ENCODE results near the gene TBX20.

Gene TBX20, protein sequence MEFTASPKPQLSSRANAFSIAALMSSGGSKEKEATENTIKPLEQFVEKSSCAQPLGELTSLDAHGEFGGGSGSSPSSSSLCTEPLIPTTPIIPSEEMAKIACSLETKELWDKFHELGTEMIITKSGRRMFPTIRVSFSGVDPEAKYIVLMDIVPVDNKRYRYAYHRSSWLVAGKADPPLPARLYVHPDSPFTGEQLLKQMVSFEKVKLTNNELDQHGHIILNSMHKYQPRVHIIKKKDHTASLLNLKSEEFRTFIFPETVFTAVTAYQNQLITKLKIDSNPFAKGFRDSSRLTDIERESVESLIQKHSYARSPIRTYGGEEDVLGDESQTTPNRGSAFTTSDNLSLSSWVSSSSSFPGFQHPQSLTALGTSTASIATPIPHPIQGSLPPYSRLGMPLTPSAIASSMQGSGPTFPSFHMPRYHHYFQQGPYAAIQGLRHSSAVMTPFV

GRCh38 chr7:35253710-35254495, at the start of gene TBX20:
TBX20 (minus strand) TSS chr7:35254100; CDS start chr7:35253620, 480 bp downstream.
- DNase-seq (ENCODE audit: low read depth in 2 of 2) = no peak

DNA sequence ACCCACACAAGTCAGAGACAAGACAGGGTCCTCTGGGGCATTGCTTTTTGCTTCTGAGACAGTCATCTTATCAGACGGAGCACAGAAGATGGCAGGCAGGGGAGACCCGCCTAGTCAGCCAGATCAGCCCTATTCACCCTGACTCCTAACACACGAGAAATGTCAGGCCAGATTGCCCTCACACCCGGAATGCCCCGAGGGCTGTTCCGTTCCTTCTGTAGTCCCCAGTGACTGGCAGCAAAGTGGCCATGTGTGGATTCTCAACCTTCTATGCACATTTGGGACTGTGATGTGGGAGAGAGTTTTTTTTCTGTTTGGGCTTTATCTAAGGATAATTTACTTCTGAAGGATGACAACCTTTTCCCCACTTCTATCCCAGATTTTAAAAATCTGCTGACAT, 35.5 kb upstream of the TBX20 start:
- no peak for DNase-seq (ENCODE audit: low read depth in 2 of 2)

GRCh38 chr7:35286986-35287385, 33.1 kb upstream of the TBX20 start:
- DNase-seq (ENCODE audit: low read depth in 2 of 2) = no peak

- no peak for DNase-seq (ENCODE audit: low read depth in 2 of 2)
These were observed 32.5 kb upstream of the TBX20 start for GRCh38 chr7:35286422-35286821.

DNA sequence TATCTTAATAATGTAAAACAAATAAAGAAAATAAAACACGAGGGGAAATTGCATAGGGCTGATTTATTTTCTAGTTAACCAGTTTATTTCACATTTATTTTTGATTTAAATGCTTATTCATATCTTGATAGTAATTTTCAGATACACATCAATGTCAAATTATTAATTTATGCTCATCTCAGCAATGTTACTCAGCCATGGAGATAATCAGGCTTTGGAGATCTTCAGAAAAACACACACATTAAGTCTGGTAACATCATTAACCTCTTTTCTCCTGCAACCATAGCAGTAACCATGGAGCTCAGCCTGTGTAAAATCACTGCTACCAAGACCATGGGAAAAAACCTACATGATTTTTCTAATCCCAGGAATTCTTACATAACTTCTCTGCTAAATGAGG, 31.9 kb upstream of the TBX20 start:
- DNase-seq (ENCODE audit: low read depth in 2 of 2) = no peak

- DNase-seq (ENCODE audit: low read depth in 2 of 2) = no peak
These were observed 27.0 kb upstream of the TBX20 start for GRCh38 chr7:35280902-35281301.

GRCh38 chr7:35277359-35277758, 23.5 kb upstream of the TBX20 start:
- DNase-seq (ENCODE audit: low read depth in 2 of 2) = no peak

DNA sequence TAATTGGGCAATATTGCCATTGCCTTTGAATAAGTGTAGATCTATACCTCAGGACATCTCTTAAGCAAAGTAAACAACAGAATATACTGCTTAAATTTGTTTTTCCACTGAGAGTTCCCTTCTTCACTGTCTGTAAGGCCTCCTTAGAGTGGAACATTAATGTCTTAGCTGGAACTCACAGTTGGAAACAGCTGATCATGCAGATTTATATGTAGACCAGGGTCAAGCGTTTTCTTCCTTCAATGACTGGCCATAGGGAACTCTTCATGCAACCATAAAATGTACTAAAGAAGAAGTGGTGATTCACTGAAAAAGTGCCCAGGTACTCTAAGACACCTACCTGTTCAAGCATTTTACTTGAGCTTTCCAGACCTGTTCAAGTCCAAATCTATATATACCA, 18.3 kb upstream of the TBX20 start:
- DNase-seq (ENCODE audit: low read depth in 2 of 2) = no peak

DNA sequence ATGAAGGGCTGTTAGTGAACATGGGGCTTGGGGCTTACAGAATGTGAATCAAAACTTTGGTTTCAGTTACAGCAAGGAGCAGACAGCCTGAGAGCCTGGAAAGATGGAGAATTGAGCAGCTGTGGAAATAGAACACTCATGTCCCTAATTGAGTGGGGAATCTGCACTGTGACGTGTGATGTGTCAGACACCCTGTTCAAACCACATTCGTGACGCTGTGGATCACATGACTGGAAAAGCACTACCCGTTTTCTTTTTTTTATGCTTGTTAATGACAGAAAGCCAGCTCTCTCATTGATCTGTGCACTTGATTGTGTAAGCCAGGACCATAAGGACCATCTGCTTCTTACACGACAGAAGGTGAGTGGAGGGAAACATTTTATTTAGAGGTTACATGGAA, 15.1 kb upstream of the TBX20 start:
- DNase-seq (ENCODE audit: low read depth in 2 of 2) = no peak

DNA sequence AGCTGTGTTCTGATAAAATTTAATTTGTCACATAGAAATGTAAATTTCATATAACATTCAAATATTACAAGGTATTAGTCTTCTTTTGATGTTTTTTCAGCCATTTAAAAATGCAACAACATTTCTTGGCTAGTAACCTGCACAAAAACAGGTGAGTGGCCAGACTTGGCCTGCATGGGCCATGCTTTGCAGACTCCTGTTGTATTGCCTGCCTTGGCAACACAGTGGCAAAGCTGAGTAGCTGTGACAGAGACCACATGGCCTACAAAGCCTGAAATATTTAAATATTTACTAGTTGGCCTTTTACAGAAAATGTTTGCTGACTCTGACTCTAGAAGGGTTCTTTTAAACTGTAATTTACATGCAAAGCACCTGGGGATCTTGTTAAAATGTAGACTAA, 13.5 kb upstream of the TBX20 start:
- DNase-seq (ENCODE audit: low read depth in 2 of 2) = no peak

- no peak for DNase-seq (ENCODE audit: low read depth in 2 of 2)
These were observed 9.5 kb upstream of the TBX20 start for GRCh38 chr7:35263396-35263795.

DNA sequence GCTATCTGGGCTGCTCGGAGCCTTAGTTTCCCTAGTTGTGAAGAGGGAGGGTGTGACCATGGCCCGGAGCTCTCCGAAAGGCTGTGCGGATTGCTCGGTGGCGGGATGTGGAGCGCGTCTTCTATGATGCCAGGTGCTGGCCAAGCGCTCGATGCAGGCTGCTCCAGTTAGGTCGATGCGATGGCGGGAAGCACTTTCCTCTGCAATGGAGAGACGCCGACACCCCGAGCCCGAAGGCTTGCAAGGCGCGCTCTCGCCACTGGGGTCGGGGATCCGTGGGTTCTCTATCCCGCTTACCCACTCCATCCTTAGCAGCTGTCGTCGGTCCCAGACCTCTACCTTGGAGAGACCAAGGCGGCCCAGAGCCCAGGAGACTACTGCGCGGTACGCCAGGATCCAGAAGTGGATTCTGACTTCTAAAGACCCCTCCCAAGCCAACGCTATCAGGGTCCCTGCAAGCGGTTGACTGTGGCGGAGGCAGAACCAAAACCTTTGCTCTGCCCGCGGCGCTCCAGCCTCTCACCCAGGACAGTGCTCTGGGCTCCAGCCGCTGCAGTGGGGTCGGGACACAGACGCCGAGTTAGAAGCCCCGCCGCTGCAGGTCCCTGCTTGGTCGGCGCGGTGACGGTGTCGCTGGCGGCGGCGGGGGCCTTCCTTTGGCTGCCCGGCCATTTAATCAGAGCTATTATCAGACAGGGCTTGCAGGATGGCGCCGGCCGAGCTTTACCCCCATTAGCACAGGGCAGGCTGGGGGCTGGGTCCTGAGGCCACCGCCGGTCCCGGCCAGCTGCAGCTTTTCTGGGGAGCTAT, 7.8 kb upstream of the TBX20 start:
- DNase-seq (ENCODE audit: low read depth in 2 of 2) = no peak

- DNase-seq (ENCODE audit: low read depth in 2 of 2) = no peak
These were observed 7.1 kb upstream of the TBX20 start for GRCh38 chr7:35261041-35261440.

DNA sequence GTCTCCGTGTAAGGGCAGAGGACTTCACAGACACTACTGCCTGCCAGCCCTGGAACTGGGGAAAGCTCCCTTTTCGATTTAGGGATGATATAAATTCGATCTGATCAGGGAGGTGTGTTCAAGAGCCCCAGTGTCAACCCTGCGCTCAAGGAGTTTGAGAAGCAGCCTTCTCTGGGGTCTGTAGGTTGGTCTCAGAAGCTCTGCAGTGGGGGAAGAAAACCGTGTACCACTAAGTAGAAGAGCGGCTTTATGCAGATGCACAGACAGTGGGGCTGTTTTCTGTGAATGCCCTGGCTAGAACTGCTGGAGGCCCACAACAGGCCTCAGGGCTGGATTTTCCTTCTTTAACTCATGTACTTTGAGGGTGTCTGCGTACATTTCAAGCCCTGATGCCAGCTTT, 6.3 kb upstream of the TBX20 start:
- DNase-seq (ENCODE audit: low read depth in 2 of 2) = no peak

DNA sequence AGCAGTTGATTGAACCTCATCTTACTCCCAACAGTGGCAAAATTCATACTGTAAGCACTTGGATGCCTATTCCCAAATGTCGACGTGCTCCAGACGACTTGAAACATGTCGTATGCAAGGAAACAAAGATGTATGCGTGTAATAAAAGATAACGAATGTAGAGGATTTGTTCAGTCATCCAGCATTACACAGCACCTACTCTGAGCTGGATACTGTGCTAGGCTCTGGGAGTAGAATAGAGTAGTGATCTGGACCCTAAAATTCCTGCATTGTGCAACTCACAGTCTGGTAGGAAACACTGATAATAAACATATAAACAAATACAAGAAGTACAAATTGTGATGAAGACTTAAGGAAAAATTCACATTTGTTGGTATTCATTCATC, 5.6 kb upstream of the TBX20 start:
- no peak for DNase-seq (ENCODE audit: low read depth in 2 of 2)

DNA sequence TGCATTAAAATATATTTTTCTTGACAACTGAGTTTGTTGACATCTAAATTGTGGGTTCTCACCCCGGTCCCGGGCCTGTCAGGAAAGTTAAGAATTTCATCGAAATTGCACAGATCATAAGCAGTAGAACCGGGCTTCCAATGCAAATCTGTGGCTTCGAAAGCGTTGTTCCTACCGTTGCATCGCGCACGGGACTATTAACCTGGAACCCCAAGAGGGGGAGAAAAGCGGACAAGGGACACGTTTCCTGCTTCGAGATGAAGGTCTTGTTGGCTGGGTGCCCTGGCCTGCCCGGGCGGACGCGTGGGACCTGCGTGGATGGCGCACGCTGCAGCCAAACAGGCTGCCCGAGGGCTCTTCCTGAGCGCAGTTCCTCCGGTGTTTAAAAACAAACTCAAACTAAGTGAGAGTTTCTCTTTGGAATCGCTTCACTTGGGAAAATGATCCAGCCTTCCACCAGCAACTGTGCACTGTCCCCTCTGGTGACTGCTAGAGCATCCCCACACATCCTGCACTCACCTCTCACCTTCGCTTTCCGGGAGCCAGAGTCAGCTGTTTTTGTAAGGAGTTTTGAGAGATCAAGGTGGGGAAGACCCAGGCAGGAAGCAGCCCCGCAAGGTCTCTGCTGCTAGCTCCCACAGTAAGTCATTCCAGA, 5.1 kb upstream of the TBX20 start:
- DNase-seq (ENCODE audit: low read depth in 2 of 2) = no peak

DNA sequence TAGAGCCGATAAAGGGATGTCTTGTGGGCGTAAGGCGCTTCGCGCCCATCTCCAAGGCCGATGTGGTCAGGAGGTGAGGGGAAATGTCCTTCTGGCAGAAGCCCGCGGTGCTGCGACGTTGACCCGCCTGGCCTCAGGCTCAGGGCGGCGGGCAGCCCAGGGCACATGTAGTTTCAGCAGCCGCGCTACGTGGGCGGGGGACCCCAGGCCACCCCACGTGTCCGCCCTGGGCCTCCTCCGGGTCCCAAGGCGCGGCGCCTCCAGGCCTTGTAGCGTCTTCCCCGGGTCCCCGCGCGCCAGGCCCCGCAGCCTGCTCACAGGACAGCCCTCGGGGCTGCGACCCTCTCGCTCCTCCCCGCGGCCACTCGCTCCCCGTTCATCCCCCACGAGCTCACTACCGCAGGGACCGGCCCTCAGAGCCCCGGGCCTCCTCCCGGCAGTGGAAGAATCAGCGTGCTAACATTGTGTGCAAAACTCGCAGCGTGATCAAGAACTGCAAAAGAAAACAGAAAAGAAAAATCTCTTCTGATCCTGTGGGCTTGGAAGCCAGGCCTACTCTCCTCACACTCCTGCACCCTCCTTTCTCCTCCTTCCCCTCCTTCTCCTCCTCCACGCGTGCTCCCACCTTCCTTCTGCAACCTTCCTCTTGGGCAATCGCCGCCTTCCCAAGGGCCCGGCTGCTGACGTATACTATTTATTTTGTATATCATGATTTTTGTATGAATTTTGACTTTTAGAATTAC, 4.4 kb upstream of the TBX20 start:
- DNase-seq (ENCODE audit: low read depth in 2 of 2) = no peak

- DNase-seq (ENCODE audit: low read depth in 2 of 2) = no peak
These were observed 3.6 kb upstream of the TBX20 start for GRCh38 chr7:35257251-35258124.

DNA sequence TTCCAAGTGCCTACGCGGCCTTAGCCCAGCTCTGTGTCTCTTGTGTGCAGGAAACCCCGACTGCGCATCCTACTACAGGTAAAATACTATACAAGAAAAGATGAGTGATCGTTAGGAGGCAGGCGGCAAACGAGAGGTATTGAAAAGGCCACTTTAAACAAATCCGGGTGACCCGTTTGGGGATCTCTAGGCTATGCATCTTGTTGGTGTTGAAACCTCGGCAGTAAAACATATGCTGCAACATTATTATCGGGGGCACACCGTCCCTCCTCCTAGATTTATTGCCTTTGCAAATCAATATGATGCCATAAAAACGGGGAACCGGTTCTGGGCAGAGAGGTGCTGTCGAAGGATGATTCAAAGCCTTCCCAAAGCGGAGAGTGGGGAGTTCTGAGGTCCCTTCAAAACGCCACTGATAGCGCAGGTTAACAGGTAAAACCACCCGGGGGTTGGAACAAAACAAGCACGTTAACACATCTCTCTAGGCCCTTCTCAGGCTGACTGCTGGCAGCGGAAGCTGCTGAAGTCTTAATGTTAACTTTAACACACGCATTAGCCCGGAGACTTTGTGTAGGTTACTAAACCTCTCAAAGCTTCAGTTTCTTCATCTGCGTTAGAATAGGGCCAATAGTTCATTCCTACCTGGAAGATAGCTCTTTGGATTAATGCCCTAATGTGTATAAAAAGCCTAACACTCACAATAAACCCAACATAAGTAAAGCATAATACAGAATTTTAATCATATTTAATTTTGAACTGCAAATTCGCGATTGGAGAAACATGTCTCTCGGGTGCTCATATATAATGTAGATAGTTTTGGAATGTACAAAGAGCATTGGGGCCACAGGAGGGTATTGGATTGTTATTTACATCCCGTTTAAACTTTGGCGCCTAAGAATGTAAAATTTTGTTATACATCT, 2.6 kb upstream of the TBX20 start:
- no peak for DNase-seq (ENCODE audit: low read depth in 2 of 2)
